Muscle layer of colon (tissue), 2 donors: Measurements from ENCODE around the gene LMNB1.
"Not testable (repeated sequence)": the region's sequence is repeated elsewhere in the genome, so short reads cannot be mapped to it uniquely, and the experiment has no call there.

Source experiments
- H3K27ac ChIP-seq: one replicate; pipeline ENCODE4 v1.7.0; 2013; ENCODE audit warnings: low read depth, mild to moderate bottlenecking, low read length, moderate library complexity
- H3K27me3 ChIP-seq, 2 donors: one replicate each; pipeline ENCODE4 v1.7.0; 2013; ENCODE audit warnings: low read length in 2 of 2, mild to moderate bottlenecking in 2 of 2; ENCODE audit not compliant: insufficient read depth in 2 of 2, control insufficient read depth in 1 of 2
- H3K36me3 ChIP-seq: one replicate; pipeline ENCODE4 v1.7.0; 2013; ENCODE audit warnings: mild to moderate bottlenecking, low read length; ENCODE audit not compliant: insufficient read depth
- H3K4me1 ChIP-seq: one replicate; pipeline ENCODE4 v1.7.0; 2013; ENCODE audit warnings: mild to moderate bottlenecking, low read length; ENCODE audit not compliant: insufficient read depth
- H3K4me3 ChIP-seq, 2 donors: one replicate each; pipeline ENCODE4 v1.7.0; 2013; ENCODE audit warnings: low read length in 2 of 2, low read depth in 1 of 2, mild to moderate bottlenecking in 1 of 2, moderate library complexity in 1 of 2
- H3K9ac ChIP-seq: one replicate; pipeline ENCODE4 v1.7.0; 2013; ENCODE audit warnings: low read length
- H3K9me3 ChIP-seq: one replicate; pipeline ENCODE4 v1.7.0; 2013; ENCODE audit warnings: mild to moderate bottlenecking, low read length
- donor health status: abdominal sarcoma.
- donor health status: Adenocarcinoma of cecum.

The LMNB1 gene

DNA sequence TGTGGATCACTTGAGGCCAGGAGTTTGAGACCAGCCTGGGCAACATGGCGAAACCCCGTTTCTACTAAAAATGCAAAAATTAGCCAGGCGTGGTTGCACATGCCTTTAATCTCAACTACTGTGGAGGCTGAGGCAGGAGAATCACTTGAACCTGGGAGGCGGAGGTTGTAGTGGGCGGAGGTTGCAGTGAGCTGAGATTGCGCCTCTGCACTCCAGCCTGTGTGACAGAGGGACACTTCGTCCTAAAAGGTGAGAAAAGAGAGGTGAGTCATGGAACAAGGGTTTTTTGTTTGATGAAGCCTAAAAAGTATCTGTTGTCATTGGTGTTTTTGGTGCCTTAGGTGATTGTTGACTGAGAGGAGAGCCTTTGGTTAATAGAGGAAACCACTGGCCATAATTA, 11.5 kb downstream of the LMNB1 start:
- not testable (repeated sequence) for H3K27ac ChIP-seq, H3K9me3 ChIP-seq, H3K36me3 ChIP-seq

DNA sequence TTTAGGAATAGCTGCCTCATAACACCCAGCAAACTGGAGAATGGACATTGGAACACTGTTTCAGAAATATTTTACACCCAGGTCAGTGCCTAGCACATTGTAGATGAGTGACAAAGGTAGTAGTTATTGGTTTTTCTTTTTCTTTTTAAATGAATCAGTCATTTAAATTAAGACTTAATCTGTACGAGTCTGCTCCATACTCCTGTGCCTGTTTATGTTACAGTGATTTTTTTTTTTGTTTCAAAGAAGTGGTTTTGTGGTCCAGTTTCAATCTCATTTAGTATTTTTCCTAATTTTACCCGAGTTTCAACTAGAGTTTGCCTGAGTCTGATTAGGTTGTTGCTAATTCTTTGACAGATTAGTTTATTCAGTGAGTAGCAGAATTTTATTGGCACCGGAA, 16.2 kb downstream of the LMNB1 start:
- no peaks in the 10 kb centered on the region for H3K4me1 ChIP-seq
- H3K27ac ChIP-seq: no peak overlapping the region
- no peaks in the 10 kb centered on the region for H3K27me3 ChIP-seq
- no peaks in the 10 kb centered on the region for H3K36me3 ChIP-seq
- H3K9me3 ChIP-seq: no peaks in the 10 kb centered on the region
- H3K9ac ChIP-seq: no peak overlapping the region
- H3K4me3 ChIP-seq: no peak overlapping the region

More for the DNA sequence above, 11.5 kb downstream of the LMNB1 start:
- H3K4me3 ChIP-seq, H3K9ac ChIP-seq, H3K27me3 ChIP-seq, H3K4me1 ChIP-seq: not testable (repeated sequence)

DNA sequence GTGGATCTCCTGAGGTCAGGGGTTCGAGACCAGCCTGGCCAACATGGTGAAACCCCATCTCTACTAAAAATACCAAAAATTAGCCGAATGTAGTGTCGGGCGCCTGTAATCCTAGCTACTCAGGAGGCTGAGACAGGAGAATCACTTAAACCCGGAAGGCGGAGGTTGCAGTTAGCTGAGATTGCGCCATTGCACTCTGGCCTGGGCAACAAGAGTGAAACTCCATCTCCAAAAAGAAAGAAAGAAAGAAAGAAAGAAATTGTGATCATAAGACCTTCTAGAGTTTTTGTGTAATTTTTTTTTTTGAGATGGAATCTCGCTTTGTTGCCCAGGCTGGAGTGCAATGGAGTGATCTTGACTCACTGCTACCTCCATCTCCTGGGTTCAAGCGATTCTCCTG, 16.7 kb downstream of the LMNB1 start:
- not testable (repeated sequence) for H3K9ac ChIP-seq, H3K36me3 ChIP-seq, H3K27me3 ChIP-seq, H3K4me3 ChIP-seq, H3K27ac ChIP-seq, H3K4me1 ChIP-seq, H3K9me3 ChIP-seq

DNA sequence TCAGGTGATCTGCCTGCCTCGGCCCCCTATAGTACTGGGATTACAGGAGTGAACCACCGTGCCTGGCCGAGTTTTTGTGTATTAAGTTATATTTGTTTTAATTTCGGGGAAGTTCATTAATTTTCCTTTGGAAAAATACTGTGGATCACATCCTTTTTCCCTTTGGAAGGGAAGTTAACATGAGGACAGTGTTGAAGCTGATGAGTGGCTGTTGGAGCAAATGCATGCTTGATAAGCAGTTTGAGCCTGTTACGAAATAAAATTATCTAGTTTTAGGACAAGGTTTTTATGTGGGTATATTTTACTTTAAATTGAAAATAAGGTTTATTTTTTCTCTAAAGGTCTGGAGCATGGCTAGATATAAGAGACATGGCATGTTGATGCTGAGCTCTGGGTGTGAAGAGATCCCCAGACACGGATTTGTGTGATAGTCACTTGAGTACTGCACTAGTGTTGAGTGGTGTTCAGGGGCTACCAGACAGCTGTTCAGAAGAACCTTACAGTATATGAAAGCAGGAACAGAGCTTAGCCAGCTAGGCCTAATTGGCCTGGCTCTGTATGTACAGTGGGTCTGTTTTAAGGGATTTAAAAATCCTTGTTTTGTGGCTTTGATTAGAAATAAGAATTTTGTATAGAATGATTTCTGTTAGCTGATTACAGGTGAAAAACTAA, 17.4 kb downstream of the LMNB1 start:
- no peak overlapping the region for H3K27ac ChIP-seq
- no peaks in the 10 kb centered on the region for H3K4me1 ChIP-seq
- no peak overlapping the region for H3K4me3 ChIP-seq
- H3K9ac ChIP-seq: no peak overlapping the region
- no peaks in the 10 kb centered on the region for H3K27me3 ChIP-seq
- no peaks in the 10 kb centered on the region for H3K9me3 ChIP-seq
- no peaks in the 10 kb centered on the region for H3K36me3 ChIP-seq

DNA sequence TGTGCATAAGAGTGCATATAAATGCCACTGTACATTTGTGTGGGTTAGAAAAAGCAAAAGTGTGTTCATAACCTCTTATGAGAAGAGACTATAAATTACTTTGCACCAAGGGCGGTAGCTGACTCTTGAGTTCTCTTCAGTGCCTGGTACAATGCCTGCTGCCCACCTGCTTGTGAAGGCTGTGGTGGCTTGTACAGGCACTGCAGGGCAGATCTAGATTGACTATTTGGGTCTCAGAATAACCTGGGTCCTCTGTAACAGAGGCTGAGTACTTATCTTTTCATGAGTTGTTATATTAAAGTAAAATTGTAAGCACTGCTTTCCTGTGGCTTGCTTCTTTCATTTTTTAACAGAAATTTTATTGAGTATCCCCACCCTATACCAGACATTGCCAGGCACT, 22.8 kb downstream of the LMNB1 start:
- Histone ChIP-seq H3K9ac (no peak overlapping the region), H3K27me3 (no peaks in the 10 kb centered on the region), H3K27ac (no peak overlapping the region), H3K4me3 (no peak overlapping the region), H3K4me1 (no peaks in the 10 kb centered on the region), H3K9me3 (no peaks in the 10 kb centered on the region), H3K36me3 (no peaks in the 10 kb centered on the region)

DNA sequence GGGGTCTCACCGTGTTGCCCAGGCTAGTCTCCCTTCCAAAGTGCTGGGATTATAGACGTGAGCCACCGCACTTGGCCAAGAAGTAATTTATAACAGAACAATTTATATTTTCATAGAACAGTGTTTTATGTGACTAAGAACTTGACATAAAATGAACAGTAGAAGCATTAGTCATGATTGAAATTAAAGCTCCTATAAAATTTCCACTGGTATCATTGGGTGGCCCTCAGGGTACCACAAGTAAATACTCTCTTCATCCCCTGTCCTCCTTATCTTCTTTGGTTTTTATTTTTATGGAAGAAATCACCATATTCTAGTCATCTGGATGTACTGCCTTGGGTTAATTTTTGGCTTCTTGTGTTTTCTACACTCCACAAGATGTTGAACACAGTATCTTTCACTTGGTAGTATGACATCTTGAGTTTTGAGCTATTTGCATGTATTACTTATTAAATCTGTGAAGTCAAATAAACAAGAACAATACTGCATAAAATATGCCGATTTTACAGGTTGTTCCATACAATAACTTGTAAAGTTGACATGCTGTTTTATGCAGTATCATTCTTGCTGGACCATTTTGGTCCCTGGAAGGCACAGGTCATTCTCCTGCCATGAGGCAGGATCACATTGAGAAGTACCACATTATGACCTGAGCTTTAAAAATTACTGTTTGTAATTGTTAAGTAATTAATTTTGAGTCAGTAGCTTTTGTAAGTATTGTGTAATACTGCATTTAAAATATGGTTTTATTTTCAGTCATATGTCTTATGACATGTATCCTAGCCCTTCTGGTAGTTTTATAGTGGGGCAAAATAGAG, 24.4 kb downstream of the LMNB1 start:
- Histone ChIP-seq H3K4me1 (no peaks in the 10 kb centered on the region), H3K9me3 (no peaks in the 10 kb centered on the region), H3K9ac (no peak overlapping the region), H3K27me3 (no peaks in the 10 kb centered on the region), H3K36me3 (no peaks in the 10 kb centered on the region), H3K27ac (no peak overlapping the region), H3K4me3 (no peak overlapping the region)

DNA sequence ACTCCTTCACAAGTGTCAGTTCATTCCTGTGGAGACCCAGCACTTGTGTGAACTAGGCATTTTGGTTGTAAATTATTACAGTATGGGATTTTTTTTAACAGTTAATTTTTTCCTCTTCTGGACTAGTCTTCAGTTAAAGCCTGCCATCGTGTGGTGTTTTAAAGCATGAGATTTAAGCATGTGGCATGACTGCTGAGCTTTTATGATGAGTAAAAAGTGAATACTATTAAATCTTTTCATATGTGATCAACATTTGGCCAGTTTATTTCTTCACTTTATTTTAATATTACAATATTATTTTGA, 25.0 kb downstream of the LMNB1 start:
- no peaks in the 10 kb centered on the region for H3K36me3 ChIP-seq
- H3K4me1 ChIP-seq: no peaks in the 10 kb centered on the region
- no peaks in the 10 kb centered on the region for H3K9me3 ChIP-seq
- no peak overlapping the region for H3K4me3 ChIP-seq
- H3K9ac ChIP-seq: no peak overlapping the region
- no peak overlapping the region for H3K27ac ChIP-seq
- no peaks in the 10 kb centered on the region for H3K27me3 ChIP-seq

DNA sequence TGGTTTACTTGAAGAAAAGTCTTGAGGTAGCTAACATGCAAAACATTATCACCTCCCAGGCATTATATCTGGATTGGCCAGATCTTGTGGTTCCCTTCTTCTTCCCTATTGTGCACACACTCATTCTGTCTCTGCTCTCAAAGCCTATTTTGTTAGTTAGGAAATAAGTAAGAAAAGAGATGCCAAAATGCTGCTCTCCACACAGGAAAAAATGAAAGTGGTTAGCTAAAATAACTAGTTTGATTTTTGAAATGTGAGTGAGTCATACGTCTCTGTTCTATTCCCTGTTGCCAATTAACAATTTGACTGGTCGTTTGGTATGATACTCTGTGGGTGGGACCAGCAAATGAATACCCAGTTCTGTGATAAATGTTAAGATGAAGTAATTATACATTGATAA, 28.1 kb downstream of the LMNB1 start:
- Histone ChIP-seq H3K9ac (no peak overlapping the region), H3K4me3 (no peak overlapping the region), H3K36me3 (no peaks in the 10 kb centered on the region), H3K4me1 (no peaks in the 10 kb centered on the region), H3K9me3 (no peaks in the 10 kb centered on the region), H3K27ac (no peak overlapping the region), H3K27me3 (no peaks in the 10 kb centered on the region)

DNA sequence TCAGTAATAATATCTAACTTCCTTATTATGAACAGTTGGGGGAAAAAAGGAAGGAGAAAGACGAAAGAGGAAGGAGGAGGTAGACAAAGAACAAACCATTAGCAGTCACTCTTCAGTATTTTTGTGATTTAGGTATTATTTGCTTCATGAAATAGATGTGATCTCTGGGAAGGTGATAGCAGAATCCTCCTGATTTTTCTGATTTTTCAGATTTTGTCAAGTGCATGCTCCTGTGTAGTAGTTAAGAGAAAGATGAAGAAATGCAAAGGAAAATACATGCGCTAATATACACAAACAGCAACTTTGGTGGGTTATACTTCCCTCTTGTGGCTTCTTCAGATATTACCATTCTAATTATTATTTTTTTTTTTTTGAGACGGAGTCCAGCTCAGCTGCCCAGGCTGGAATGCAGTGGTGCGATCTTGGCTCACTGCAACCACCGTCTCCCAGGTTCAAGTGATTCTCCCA, 31.6 kb downstream of the LMNB1 start:
- Histone ChIP-seq H3K4me1 (no peaks in the 10 kb centered on the region), H3K4me3 (no peak overlapping the region), H3K36me3 (no peaks in the 10 kb centered on the region), H3K9me3 (no peaks in the 10 kb centered on the region), H3K27ac (no peak overlapping the region), H3K27me3 (no peaks in the 10 kb centered on the region), H3K9ac (no peak overlapping the region)

DNA sequence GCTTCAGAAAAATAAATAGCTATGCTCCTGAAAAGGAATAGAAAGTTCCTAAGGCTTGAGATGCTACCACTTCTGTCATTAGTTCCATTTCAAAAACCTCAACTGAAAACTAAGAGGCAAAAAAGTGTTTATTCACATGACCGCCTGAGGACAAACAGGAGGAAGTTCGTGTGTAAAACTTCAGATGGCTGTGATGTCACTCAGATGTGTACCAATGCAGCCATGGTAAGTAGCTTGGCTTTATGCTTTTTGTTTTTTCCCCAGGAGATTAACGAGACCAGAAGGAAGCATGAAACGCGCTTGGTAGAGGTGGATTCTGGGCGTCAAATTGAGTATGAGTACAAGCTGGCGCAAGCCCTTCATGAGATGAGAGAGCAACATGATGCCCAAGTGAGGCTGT, 33.0 kb downstream of the LMNB1 start:
- H3K27ac ChIP-seq: no peak overlapping the region
- H3K4me1 ChIP-seq: no peaks in the 10 kb centered on the region
- H3K9me3 ChIP-seq: no peaks in the 10 kb centered on the region
- H3K27me3 ChIP-seq: no peaks in the 10 kb centered on the region
- no peak overlapping the region for H3K4me3 ChIP-seq
- no peaks in the 10 kb centered on the region for H3K36me3 ChIP-seq
- H3K9ac ChIP-seq: no peak overlapping the region

DNA sequence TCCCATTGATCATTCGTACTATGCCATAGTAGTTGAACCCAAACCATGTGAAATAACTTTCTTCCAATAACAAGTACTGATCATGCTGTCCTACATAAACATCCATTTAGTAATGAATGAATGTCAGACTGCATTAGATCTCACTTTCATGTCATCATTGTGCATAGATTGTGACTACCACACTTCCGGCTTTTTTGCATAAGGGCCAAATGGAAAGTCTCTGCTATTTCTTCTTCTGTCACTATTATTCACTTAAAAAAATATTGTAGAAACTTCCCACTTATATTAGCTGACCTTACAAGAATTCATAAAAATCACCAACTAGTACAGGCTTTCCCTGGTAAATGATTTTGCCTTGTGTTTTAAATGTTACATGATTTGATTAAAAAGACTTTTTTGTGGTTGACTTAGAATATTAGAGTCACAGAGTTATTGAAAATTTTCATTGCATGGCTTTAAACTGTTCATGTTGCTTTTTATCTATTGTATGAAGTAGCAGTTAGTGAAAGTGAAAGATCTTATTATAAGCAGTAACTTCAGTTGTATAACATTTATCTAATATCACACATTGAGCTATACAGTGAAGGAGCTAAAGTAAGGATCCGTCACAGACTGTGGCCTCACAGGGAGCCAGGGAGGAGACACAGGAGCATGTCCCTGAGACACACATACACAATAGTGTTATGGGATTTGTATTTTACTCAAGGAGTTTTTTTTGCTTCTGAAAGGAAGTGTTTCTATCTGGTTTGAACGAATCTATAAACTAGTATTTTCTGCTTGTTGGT, 33.9 kb downstream of the LMNB1 start:
- H3K9ac ChIP-seq: no peak overlapping the region
- no peaks in the 10 kb centered on the region for H3K9me3 ChIP-seq
- no peaks in the 10 kb centered on the region for H3K4me1 ChIP-seq
- no peak overlapping the region for H3K4me3 ChIP-seq
- H3K27ac ChIP-seq: no peak overlapping the region
- H3K36me3 ChIP-seq: no peaks in the 10 kb centered on the region
- no peaks in the 10 kb centered on the region for H3K27me3 ChIP-seq
